Esophagus muscularis mucosa (tissue), 3 donors: Measurements from ENCODE around the gene LRRC4C.

ENCODE experiments used
- CTCF ChIP-seq, 3 experiments: fragments of 200-600 bp in 2 of 3; fragments of 450-650 bp in 1 of 3; sonication (generic) in 2 of 3; IDR thresholded peaks; one replicate each; pipeline ENCODE4 v1.5.1; 2017 to 2019; ENCODE audit warnings: antibody characterized with exemption in 3 of 3, mild to moderate bottlenecking in 2 of 3, moderate library complexity in 1 of 3
- POLR2AphosphoS5 ChIP-seq, 2 donors: sonication (generic); formaldehyde crosslinking; IDR thresholded peaks; one replicate each; pipeline ENCODE4 v1.6.1; 2017; ENCODE audit warnings: antibody characterized with exemption in 2 of 2

- TF ChIP-seq CTCF (IDR thresholded peaks at IDR 0.05): no peak
- no peak for TF ChIP-seq POLR2AphosphoS5 (IDR thresholded peaks at IDR 0.05)
Observed at GRCh38 chr11:40445391-40445790, 1014.1 kb downstream of the LRRC4C start.
